GM18498 (cell line): ENCODE measurements around the gene GPR31.

Source experiments
- ATAC-seq: cut with Tn5 transposase; IDR thresholded peaks from one replicate; pipeline ENCODE4 v1.9.1; 2021; ENCODE audit warnings: mild to moderate bottlenecking, moderate library complexity; ENCODE audit not compliant: unreplicated experiment

Gene GPR31

GRCh38 chr6:167140589-167141474 is 16.9 kb downstream of the GPR31 start:
- ATAC-seq: peak; percentile 50

GRCh38 chr6:167139761-167140160 is 18.0 kb downstream of the GPR31 start:
- no peak for ATAC-seq

DNA sequence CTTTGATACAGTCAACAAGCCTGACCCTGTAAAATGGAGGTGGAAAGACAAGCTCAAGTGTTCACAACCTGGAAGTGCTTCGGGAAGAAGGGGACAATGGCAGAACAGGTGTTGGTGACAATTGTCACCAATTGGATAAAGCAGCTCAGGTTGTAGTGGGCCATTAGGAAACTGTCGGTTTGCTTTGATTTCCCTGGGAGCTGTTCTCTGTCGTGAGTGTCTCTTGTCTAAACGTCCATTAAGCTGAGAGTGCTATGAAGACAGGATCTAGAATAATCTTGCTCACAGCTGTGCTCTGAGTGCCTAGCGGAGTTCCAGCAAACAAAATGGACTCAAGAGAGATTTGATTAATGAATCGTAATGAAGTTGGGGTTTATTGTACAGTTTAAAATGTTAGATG is 19.9 kb downstream of the GPR31 start:
- ATAC-seq: no peak

- no peak for ATAC-seq
Measured at GRCh38 chr6:167137081-167137480, 20.7 kb downstream of the GPR31 start.

DNA sequence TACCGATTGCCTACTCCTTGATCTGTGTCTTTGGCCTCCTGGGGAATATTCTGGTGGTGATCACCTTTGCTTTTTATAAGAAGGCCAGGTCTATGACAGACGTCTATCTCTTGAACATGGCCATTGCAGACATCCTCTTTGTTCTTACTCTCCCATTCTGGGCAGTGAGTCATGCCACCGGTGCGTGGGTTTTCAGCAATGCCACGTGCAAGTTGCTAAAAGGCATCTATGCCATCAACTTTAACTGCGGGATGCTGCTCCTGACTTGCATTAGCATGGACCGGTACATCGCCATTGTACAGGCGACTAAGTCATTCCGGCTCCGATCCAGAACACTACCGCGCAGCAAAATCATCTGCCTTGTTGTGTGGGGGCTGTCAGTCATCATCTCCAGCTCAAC is 21.4 kb downstream of the GPR31 start:
- ATAC-seq: no peak

GRCh38 chr6:167134448-167135328 is 23.1 kb downstream of the GPR31 start:
- ATAC-seq: no peak

DNA sequence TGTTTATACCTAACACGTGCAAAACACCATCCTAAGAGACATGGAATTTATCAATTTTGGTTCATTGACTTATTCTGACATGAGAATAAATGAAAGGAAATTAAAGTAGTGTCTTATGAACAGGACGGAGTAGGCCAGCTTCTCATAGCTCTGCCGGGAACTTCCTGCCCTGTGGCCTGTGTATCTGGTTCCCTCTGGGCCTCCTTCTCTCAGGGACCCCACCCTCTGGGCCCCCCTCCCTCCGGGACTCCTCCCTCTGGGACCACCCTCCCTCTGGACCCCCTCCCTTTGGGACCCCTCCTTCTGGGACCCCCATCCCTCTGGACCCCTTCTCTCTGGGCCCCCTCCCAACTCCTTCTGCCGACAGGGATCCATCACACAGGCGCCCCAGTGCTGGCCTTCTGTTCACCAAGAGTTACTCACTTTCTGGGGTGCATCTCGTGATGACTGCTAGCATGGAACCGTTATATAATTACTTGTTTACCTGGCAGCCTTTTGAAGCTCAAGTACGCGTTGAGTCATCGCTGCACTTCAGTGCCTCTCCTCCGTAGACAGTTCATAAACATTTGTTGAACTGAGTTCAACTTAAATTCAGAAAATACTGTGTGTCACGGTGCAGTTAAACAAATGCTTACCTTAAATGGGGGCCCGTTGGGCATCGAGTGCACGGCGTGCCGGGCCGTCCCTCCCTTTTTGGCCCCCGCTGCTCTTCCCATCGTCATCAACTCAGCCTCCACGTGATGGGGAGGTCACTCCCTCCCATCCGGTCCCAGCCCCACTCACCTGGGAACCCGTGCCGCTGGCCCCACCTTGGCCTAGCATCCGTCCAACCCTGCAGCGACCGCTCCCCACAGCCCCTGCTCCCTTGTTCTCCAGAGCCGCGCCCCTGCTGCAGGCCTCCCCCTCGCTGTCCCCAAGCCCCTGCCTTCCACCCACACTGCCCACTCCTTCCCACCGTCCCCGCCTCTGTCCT is 26.8 kb downstream of the GPR31 start:
- ATAC-seq: no peak

- ATAC-seq: no peak
Measured at GRCh38 chr6:167130008-167130677, 27.6 kb downstream of the GPR31 start.

GRCh38 chr6:167129562-167129961 is 28.2 kb downstream of the GPR31 start:
- no peak for ATAC-seq

- no peak for ATAC-seq
Measured at GRCh38 chr6:167129159-167129558, 28.6 kb downstream of the GPR31 start.

- no peak for ATAC-seq
Measured at GRCh38 chr6:167127785-167128531, 29.8 kb downstream of the GPR31 start.

GRCh38 chr6:167125855-167126349 is 31.9 kb downstream of the GPR31 start:
- ATAC-seq: no peak

GRCh38 chr6:167125410-167125809 is 32.4 kb downstream of the GPR31 start:
- ATAC-seq: no peak

- no peak for ATAC-seq
Measured at GRCh38 chr6:167124753-167125152, 33.0 kb downstream of the GPR31 start.

- ATAC-seq: peak; percentile 25
Measured at GRCh38 chr6:167122827-167123657, 34.7 kb downstream of the GPR31 start, which contains the start of gene CCR6. Gene CCR6, plus strand, starts transcription at chr6:167123096. Its CDS starts 13,039 bp downstream, at chr6:167136135.

DNA sequence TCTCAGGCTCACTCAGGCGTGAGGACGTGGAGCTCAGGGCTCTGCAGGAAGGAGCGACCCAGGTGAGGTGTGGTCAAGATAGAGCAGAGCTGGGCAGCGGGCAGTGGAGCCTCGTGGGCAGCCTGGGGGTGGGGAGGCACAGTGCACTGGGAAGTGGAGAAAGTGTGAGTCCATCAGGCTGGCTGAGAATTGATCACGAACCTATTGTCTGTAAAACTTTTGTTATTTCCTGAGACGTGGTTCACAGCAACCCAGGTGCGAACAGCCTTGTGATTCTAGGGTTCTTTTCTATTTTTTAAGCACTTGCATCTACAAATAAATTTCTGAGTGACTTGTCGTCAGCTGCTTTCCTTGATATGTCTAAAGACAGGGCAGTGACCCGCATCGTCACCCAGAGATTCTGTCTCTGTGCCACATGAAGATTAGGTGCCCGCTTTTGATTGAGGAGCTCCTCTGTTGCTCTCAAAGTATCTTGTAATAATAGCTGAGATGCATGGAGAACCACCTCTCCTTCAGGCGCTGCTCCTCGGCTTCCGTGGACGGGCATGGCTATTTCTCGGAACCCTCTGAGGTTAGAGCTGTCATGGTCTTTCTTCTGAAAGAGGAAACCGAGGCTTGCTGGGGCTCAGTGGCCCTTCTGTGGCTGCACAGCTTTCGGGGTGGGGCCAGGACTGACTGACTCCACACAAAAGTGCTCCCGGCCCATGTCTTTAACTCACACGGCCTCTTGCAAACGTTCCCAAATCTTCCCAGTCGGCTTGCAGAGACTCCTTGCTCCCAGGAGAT is 35.5 kb downstream of the GPR31 start:
- peak; percentile 43 for ATAC-seq

GRCh38 chr6:167121335-167121841 is 36.4 kb downstream of the GPR31 start:
- ATAC-seq: no peak
